ENCODE results near the gene SLC39A11.

DNA sequence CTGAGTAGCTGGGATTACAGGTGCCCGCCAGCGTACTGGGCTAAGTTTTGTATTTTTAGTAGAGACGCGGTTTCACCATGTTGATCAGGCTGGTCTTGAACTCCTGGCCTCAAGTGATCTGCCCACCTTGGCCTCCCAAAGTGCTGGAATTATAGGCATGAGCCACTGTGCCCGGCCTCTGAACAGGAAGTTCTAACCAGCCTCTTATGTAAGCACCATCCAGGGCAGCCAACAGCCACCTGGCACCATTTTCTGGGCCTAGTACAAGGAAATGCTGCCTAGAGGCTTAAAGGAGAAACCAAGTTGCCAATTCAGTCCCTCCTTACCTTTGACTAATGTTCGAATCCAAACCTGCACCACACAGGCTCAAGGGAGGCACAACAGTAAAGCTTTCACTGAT is 8.5 kb upstream of the SLC39A11 start:
- TF ChIP-seq EZH2 (IDR thresholded peaks at IDR 0.05) = no peak
- no peak for TF ChIP-seq EZH2phosphoT487 (IDR thresholded peaks at IDR 0.05)
